ENCODE measurements around the gene WDR18.

- TF ChIP-seq POLR2AphosphoS5 (IDR thresholded peaks at IDR 0.05; ENCODE audit: low read depth) (no peak), CTCF (IDR thresholded peaks at IDR 0.05; ENCODE audit: insufficient read depth, low read length) (no peak)
Measured at GRCh38 chr19:1017906-1018305, 33.8 kb downstream of the WDR18 start.

Measured in HL-60 (cell line).